NCI-H1417 treated with DMSO at 0.1 percent for 48 hours (cell line): Measurements from ENCODE around the gene TDG.
"Not testable (repeated sequence)": the region's sequence is repeated elsewhere in the genome, so short reads cannot be mapped to it uniquely, and the experiment has no call there.

Source experiments
- DNase-seq: peaks from one replicate; lab custom pipeline; 2025; lab: John Stamatoyannopoulos, UW

The TDG gene

GRCh38 chr12:104023710-104024109, 58.0 kb downstream of the TDG start:
- no peak for DNase-seq

- DNase-seq: no peak
Observed at GRCh38 chr12:104024348-104024747, 58.7 kb downstream of the TDG start.

GRCh38 chr12:104025771-104026170, 60.1 kb downstream of the TDG start:
- DNase-seq: no peak

DNA sequence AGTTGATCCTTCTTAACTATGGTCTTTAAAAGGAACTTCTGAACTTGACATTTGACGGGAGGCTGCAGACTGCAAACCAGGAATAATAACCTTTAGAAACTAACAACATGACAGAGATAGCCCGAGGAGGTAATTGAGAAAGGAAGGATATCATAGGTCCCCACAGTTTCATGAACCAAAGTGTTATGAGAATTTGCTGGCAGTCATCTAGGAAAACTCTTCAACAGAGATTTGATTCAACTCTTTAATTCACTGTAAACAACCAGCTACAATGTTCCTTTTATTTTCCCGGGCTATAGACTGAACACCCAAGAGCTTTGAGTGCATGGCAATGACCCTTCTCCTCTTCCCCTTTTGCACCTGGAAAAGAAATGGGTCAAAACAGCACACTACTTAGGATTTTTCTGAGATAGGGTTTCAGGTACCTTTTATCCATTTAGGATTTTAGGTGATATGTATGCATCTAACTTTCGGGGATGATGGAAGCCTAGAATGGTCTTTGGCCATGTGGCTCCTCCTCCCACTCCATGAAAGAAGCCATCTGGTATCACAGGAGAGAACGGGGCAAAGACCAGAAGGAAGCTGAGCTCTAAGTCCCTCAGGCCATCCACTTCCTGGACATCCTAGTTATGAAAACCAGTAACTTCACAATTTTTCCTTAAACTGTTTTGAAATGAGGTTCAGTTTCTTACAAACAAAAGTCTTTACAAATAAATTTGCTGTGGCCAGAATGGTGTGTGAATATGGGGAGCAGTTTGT, 61.3 kb downstream of the TDG start:
- no peak for DNase-seq

DNA sequence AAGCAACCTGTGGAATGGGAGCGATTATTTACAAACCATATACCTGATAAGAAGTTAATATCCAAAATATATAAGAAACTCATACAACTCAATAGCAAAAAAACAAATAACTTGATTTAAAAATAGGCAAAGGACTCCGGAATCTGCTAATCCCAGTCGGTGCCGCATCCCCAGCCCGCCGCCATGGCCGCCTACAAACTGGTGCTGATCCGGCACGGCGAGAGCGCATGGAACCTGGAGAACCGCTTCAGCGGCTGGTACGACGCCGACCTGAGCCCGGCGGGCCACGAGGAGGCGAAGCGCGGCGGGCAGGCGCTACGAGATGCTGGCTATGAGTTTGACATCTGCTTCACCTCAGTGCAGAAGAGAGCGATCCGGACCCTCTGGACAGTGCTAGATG, 64.9 kb downstream of the TDG start:
- not testable (repeated sequence) for DNase-seq

GRCh38 chr12:104036143-104036542, 70.5 kb downstream of the TDG start:
- not testable (repeated sequence) for DNase-seq
